ENCODE measurements around the gene PDE2A. TPM values are rescaled to one million over a fixed set of nuclear protein-coding genes. Genes with fewer than 3 reads are reported as not detected.
A peak's percentile ranks its signal among the peaks of the same experiment; 100 is the strongest.

The PDE2A gene
- total RNA-seq, 1 donor from 2014 or later, result 168 TPM

DNA sequence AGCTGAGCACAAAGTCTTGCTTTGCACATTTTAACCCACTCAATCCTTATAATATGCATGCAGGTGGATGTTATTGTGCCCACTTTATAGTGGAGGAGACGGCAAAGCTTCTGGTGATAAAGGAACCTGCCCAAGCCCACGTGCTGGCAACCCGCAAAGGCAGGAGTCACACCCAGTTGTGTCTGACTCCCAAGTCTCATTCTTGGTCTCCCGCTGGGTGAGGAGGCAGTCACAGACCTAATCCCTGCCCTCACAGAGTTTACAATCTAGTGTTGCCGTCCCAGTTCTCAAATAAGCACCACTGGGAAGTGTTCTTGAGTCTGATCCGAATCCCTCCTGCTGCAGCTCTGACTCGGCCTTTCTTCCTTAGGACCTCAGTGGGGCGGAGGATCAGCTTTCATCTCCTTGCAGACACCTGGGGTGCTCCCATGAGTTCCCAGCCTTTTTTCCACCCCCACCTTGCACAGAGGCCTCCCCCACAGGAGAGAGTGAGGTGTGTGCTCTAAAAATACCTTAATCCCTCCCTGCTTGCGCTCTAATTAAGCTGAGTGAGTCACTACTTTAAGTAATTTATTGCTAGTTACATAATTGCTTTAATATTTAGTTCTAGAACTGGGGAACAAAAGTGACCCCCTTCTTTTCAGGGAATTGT is 15.1 kb downstream of the PDE2A start:
- no peak for DNase-seq (ENCODE audit: low read depth in 2 of 2)

DNA sequence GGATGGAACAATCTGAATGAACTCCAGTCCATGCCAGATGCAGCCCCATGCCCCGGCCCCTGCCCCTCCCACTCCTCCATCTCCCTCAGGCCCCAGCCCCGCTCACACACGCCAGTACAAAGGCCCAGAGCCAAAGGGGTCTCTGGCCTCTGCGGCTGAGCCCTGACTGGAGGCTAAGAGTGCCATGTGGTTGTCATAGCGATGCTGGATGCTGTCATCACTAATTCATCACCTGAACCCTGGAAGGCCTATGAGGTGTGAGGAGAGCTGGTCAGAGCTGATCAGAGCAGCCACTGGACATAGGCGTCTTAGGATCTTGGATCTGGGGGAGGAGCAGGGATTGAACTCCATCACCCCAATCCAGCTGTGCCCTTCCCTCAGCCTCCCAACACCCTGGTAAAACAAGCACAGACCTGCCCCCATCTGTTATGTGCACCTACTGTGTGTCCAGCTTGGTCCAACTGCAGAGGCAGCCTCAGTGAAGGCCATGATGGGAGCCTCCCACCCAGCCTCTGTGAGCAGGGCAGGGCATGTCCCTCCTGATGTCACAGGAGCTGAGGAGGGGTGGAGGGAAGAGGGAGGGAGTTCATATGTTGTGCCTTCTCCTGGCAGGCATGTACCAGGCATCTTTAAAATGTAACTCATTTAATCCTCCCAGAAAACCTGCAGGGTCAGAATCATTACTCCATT is 16.7 kb downstream of the PDE2A start:
- no peak for DNase-seq (ENCODE audit: low read depth in 2 of 2)

DNA sequence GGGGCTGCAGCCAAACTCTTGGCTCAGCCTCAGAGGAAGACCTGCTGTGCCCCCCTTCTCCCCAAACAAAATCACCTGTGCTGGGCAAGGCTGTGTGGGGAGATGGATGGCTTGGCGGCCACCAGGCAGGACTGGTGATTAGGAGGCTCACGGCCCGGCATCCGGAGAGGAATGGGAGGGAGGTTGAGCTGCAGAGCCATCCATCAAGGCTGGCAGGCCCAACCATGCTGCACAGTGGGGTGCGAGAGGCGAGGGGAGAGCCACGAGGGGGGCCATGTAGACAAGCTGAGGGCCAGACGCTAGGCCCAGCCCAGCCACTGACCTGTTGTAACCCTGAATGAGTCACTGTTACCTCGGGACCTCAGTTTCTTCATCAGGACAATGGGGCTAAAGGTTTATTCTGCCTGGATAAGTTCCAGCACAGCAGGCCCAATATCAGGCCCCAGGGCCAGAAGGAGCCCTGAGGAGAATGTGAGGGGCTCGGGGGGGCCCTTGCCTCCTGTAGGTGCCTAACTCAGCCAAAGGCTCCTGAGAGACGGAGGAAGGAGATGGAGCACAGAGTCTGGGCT is 18.2 kb downstream of the PDE2A start:
- DNase-seq (ENCODE audit: low read depth in 2 of 2), result no peak

DNA sequence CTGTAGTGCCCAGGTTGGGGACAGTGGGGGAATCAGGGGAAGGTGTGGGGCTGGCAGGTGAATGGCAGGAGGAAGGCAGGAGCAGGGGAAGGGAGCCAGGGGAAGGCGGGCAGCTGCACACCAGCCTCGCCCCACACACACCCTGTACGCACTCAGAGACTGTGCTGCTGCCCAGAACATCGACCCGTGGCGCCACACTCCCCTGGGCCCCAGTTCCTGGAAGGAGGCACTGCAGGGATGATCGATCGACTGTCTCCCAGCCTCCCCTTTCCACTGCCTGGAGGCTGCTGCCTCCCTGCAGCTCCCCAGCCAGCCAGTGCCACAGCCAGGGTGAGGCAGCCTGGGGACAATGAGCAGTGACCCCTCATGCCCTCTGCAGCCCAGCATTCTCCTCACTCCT is 19.2 kb downstream of the PDE2A start:
- DNase-seq (ENCODE audit: low read depth in 2 of 2), result no peak

DNA sequence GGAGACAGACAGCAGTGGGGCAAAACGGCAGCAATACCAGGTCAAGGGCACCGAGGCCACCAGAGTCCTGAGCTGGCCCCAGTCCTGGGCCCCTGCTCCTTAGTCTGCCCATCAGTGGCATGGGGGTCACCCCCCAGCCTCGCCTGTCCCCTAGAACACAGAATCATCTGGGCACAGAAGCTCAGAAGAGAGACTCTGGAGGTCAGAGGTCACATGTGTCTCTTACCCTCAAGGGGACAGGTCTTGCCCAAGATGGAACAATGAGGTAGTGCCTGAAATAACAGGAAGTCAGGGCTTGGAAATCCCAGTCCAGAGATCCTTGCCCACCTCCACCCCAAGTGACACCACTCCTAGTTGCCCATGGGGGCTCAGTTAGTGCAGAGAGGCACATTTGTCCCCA is 20.6 kb downstream of the PDE2A start:
- no peak for DNase-seq (ENCODE audit: low read depth in 2 of 2)

DNA sequence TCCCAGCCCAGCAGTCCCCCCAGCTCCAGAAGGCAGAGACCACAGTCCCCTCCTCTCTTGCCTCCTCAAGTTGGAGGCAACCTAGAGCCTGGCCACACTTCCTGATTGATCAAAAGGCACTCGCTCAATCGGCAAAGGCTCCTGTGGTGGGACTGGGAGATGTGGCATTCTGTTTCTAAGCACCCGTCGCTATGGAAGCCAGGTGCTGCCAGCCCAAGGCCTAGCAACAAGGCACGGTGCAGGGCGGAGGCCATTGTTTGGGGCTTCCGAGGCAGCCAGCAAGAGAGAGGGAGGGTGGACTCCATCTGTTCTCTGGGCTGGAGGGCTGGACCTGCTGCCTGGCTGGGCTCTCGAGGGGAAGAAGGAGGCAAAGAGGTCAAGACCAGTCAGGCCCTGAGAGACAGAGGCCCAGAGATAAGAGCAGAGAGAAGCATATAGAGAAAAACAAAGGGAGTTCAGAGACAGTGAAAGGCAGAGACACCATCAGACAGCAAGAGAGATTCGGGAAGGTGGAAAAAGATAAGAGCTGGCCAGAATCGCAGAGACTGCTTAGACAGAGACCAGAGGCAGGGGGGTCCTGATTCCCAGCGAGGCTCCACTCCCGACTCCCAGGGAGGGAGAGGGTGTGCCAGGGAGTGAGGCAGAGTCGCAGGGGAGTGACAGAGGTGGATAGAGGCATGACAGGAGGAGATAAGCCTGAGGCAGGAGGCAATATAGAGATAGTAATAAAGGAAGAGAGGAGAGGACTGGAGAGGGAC is 21.2 kb downstream of the PDE2A start:
- no peak for DNase-seq (ENCODE audit: low read depth in 2 of 2)

DNA sequence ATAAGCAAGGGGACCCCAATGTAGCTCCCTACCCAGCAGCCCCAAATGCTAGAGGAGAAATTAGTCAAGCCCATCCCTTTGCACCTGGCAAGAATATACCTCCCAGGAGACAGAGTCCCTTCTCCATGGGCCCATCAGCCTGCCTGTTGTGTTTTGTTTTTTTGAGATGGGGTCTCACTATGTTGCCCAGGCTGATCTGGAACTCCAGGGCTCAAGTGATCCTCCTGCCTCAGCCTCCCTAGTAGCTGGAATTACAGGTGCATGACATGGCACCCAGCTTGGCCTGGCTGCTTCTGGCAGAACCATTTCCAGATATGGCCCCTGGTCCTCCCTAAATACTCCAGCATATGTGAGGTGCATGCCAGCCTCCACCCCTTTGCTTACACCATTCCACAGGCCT is 22.1 kb downstream of the PDE2A start:
- DNase-seq (ENCODE audit: low read depth in 2 of 2), result no peak

DNA sequence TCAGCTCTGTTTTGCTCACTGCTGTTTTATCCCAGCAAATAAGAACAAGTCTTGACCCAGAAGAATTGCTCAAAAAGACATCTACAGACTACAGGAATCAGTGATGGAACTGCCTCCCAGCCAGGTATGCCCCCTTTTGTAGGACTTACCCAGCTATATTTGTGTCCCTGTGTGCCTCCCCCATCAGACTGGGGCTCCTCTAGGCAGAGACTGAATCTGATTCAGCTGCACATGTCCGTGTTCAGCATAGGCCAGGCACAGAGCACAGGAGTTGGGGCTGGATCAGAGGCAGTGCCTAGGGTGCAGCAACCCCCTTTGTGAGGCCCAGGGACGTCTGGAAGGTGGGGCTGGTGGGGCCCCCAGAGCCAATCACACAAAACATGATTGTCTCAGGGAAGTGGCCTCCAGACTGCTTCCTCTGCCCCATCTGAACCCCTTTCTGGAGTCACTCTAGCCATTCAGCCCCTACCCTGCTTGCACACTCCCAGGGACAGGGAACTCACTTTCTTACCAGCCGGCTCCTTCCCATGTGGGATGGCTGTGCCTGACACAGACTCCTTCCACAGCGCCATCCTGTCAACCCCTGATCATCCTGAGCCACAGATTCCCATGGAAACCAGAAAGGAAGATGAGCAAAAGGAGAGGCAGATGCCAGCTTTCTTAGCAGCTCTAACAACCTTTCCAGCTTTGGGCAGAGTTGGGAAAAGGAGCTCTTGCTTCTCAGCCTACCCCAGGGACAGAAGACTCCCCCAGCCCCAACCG is 24.8 kb downstream of the PDE2A start:
- no peak for DNase-seq (ENCODE audit: low read depth in 2 of 2)

DNA sequence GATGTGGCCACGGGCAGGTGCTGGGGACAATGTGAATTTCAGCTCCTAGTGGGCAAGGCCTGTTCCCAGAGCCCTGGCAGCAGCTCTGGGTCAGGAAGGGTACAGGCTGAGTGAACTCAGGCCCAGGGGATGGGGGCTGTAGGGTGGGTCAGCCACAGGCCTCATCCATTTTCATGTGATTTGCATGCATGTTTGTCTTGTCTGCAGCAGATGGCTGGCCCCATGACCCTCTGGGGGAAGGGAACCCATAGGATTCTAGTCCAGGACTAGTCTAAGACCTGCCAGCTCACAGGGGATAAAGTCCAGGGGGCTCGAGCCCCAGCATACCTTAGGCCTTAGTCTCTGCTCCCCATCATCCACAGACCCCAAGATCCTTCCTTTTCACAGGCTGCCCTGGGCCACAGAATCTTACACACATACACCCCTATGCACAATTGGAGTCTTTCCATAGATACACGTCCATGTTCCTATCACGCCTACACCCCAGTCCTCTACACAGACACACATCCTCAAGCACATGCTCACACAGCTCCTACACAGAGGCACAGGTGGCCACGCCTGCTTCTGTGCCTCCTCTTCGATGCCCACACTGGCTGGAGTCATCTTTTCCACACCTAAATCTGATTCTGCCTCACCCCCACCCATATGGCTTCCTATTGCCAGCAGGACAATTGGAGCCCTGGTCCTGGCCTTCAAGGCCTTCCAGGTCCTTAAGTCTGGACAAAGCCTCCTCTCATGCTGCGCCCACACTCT is 25.7 kb downstream of the PDE2A start:
- no peak for DNase-seq (ENCODE audit: low read depth in 2 of 2)

DNA sequence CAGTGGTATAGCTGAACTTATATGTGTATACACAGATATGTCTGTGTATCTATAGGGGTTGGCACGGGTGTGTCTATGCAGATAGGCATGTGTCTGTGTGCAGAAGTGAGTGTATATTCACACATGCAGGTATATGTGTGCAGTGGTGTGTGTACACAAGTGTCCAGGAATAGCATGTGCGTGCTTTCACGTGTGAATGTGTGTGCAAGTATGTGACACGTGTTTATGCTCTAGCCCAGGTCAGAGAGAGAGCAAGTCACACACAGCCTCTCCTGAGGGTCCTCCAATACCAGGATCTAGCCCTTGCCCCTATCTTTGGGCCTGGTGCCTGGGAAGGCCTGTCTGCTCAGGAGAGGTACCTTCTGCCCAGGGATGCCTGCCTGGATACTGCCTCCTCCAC is 26.3 kb downstream of the PDE2A start:
- DNase-seq (ENCODE audit: low read depth in 2 of 2), result no peak

DNA sequence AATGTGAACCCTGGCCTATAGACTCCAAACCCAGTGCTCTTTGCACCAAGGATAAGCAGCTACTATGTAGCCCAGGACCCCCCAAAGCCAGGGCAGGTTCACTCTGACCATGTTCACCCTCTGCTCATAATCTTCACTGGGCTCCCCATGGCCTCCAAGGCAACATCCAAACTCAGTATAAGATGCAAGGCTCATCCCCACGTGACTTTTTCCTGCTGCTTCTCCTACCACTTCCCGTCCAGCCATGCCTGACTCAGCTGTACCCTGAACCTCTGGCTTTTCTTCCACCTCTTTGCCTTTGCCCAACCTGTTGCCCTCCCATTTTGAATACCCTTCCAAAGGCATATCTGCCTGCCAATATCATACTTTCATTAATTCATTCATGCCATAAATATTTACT is 27.8 kb downstream of the PDE2A start:
- no peak for DNase-seq (ENCODE audit: low read depth in 2 of 2)

DNA sequence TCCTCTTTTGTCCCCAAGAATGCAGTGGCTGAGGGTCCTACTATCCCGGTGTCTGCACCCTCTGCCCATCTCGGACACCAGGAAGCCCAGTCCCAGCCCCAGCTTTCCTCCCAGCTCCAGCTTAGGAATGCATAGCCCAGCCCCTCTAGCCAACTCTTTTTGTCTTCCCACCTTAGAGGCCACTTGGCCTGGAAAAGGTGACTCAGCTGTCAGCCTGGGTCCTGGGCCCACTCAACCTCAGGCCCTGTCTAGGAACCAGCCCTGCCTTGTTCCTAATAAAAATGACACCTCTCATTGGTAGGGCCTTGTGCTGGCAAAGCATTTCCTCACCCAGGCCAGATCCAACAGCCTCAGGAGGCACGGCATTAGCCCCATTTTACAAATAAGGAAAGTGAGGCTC is 28.2 kb downstream of the PDE2A start:
- DNase-seq (ENCODE audit: low read depth in 2 of 2), result no peak

DNA sequence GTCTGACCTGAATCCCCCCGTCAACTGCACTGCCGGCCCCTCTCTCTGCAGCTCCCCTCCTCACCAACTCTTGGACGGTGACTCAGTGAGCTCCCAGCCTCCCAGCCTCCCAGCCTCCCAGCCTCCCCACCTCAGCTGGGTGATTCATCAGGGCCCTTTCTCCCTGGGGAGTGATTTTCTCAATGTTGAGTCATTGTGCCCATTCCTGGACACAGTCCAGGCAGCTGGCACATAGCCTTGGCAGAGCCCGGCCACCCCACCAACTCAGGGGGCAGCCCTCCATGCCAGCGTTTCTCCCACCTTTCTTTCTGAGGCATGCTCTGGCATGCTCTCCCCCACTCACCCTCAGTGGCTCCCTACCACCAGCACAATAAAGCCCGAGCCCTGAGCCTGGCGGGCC is 30.7 kb downstream of the PDE2A start:
- DNase-seq (ENCODE audit: low read depth in 2 of 2), result peak in 1 of 2 donors; percentile 50

DNA sequence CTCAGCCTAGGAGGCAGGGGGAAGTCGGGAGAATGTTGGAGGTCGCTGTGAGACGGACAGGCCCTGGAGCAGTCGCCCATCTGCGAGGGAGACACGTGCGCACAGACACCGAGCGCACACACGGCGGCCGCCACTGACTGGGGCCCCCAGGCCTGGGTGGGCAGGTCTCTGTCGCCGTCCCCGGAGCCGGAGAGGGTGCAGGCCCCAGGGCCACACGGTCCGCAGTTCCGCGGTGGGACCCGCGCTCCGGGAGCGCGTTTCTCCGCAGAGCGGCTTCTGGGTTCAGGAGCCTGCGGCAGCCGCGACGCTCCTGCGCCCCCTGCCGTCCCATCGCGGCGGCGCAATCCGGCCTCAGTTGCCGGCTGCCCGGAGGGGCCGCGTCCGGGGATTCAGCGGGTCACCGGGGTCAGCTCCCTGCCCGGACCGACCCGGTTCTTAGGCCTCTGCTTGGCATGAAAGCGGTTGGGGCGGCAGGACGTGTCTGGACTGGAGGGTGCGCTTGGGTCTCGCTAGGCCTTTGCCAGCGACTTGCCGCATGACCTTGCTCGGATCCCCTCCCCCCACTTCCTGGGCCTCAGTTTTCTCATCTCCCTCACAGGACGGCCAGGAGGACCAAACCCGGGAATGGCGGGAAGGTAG is 31.2 kb downstream of the PDE2A start:
- peak in 1 of 2 donors; percentile 61 for DNase-seq (ENCODE audit: low read depth in 2 of 2)

DNA sequence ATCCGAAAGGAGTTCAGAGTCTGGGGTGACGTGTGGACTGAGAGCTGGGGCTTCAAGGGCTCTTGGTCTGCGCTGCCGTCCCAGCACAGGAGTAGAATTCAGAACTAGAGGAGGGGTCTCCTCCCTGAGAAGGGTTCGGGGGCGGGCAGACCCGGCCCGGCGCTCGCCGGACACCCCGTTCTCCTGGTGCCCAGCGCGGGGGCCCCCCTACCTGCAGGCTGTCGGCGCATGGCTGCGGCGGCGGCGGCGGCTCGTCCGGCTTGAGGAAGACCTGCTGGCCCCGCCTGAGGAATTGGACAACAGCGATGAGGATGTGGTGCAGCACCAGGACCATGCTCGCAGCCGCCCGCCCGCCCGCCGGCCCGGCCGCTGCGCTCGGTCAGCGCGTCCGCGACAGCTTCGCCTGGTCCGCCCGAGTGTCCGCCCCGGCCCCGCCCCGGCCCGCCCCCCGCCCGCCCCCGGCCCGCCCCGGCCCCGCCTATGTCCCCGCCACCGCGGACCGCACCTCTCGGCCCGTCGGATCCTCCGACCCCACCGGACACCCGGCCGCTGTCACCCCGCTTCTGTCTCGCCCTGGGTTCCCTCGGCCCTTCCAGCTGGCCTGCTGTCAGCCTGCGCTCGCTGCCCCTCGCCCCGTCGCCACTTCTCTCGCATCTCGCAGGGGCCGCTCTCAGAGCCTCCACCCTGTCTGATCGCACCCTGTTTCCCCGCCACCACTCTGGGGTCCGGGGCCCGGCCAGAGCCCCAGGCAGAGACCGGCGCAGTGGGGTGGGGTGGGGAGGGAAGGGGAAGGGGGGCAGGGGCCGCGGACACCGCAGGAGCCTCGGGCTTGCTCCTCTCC is 32.0 kb downstream of the PDE2A start:
- DNase-seq (ENCODE audit: low read depth in 2 of 2), result peak in 1 of 2 donors; percentile 53

DNA sequence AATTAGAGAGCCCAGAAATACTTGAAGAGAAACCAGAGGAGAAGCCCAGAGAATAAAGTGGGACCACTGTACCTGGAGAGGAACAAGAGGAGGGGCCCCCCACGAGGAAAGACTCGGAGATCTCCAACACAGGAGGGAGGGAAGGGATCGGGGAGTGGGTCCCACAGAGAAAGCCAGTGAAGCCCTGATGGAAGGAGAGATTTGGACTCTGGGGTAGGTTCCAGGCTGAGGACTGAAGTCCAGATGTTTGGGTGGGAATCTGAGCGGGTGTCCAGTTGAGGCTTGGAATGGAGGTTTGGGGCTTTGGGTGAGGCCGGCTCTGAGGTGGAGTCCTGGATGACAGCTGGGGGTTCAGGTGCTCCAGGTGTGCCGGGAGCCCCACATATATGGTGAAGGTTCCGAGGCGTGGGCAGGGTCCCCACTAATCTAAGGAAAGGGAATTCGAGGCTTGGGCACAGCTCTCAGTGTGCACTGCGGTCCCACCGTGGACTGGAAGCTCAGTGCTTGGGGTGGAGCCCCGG is 32.6 kb downstream of the PDE2A start:
- DNase-seq (ENCODE audit: low read depth in 2 of 2), result no peak

DNA sequence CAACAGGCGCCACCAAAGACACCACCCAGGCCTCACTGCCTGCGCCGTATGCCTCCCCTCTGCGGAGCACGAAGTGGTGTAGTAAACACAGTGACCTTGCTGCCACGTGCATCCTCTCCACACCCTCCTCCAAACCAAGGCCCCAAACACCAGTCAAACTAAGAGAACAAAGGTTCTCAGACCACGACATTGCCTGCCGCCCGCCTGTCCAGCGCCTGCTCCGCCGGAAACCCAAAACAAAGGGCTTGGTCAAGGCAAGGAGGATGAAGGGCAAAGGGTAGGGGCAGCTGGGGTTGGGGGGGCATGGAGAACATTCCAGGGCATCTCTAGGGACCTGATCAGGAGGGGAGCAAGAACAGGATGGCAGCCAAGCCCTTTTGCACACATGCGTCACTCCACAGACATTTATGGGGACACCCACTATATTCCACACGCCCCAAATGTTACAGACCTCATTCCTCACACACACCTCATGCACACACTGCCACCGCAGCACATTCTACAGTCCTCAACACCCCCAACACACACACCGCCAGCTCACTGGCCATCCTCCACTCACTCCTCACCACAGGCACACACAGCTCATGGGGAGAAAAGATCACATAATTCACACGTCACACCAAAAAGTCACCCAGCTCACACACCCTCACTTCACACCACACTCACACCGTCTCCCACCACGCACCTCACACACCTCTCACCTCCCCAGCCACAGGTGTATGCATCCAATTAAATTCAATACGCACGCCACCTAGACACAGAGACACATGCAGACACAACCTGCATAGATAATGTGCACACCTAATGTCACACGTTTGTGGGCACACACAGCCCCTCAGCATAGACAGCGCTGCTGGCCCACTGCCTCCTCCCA is 34.5 kb downstream of the PDE2A start:
- DNase-seq (ENCODE audit: low read depth in 2 of 2), result peak in 1 of 2 donors; percentile 53

DNA sequence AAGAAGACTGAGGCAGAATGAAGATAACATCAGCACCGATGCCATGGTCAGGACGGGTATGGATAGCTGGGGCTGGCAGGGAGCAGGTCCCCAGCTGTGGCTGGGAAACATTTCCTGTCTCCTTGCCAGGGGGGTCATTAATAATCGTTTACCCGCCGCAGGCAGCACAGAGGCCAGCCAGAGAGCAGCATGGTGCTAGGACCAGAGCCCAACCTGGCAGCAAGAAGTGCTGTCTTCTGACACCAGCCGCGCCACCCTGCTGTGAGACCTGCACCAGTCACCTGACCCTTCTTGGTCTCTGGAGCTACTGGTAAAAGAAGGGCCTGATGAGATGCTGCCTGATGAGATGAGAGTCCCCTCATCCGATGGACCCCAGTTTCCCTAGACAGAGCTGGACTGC is 36.3 kb downstream of the PDE2A start:
- peak in 1 of 2 donors; percentile 9 for DNase-seq (ENCODE audit: low read depth in 2 of 2)
